HAP-1 (cell line): ENCODE measurements around the gene CANT1.
A peak's percentile ranks its signal among the peaks of the same experiment; 100 is the strongest.
"Not testable (repeated sequence)": the region's sequence is repeated elsewhere in the genome, so short reads cannot be mapped to it uniquely, and the experiment has no call there.

Experiments used
- DNase-seq, 2 experiments: peaks; one replicate each; pipeline ENCODE4 v3.0.0-alpha.2; 2016 to 2020; ENCODE audit warnings: low spot score in 2 of 2
- H3K27me3 ChIP-seq: fragments of 250-450 bp; sonication (Bioruptor Pico); 2 replicates; pipeline ENCODE4 v1.5.1; 2020; ENCODE audit warnings: low read depth, mild to moderate bottlenecking, moderate library complexity
- H3K36me3 ChIP-seq: fragments of 250-450 bp; sonication (Bioruptor Pico); replicated peaks from 2 replicates; pipeline ENCODE4 v1.5.1; 2020; ENCODE audit warnings: mild to moderate bottlenecking
- H3K4me1 ChIP-seq: fragments of 250-450 bp; sonication (Bioruptor Pico); 2 replicates; pipeline ENCODE4 v1.5.1; 2020; ENCODE audit warnings: mild to moderate bottlenecking
- H3K4me3 ChIP-seq: fragments of 250-450 bp; sonication (Bioruptor Pico); 2 replicates; pipeline ENCODE4 v1.5.1; 2020; ENCODE audit warnings: mild to moderate bottlenecking, moderate library complexity
- H3K9me3 ChIP-seq: fragments of 250-450 bp; sonication (Bioruptor Pico); 2 replicates; pipeline ENCODE4 v1.5.1; 2020; ENCODE audit warnings: mild to moderate bottlenecking, moderate library complexity
- in situ Hi-C: fragments of 300-500 bp; cut with MboI; formaldehyde crosslinking; loops from 3 replicates; pipeline ENCODE4 v1.14.3; 2020; ENCODE audit warnings: low sequenced_read_pairs, inconsistent platforms, mixed read lengths

The CANT1 gene

DNA sequence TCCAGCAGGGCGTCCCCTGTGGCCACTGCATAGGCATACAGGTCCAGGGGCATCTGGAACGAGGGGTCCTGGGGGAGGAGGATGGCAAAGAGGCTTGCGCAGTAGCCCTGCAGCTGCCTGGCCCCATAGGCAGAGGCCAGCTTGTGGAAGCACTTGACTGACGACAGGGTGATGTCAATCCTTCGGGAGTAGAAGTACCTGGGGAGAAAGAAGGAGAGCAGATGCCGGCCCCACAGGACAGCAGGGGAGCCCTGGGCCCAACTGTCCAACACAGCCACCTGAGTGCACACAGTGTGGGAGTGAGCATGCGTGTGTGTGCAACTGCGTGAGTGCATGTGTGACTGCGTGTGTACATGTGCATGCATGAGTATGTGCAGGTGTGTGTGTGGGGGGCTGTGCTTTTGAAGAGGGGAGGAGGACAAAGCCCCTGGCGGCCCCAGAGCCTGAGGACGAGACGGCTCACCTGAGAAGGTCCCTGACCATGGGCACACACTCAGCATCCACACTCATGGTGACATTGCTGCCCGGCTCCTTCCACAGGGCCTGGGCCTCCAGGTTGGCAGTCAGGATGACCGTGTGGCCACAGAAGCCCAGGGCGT is 37.0 kb downstream of the CANT1 start:
- Histone ChIP-seq H3K4me3 (no peak overlapping the region), H3K36me3 (peaks cover 82% of the 10 kb centered on the region), H3K27me3 (no peaks in the 10 kb centered on the region), H3K4me1 (peaks cover 20% of the 10 kb centered on the region), H3K9me3 (peaks cover 3% of the 10 kb centered on the region; the same call in 1 of the 2 replicates)
- in situ Hi-C loops: loop anchor here (10.0 kb wide), 1 partner anchor 798 kb away; no protein-coding TSS in a partner anchor
- DNase-seq: no peak

DNA sequence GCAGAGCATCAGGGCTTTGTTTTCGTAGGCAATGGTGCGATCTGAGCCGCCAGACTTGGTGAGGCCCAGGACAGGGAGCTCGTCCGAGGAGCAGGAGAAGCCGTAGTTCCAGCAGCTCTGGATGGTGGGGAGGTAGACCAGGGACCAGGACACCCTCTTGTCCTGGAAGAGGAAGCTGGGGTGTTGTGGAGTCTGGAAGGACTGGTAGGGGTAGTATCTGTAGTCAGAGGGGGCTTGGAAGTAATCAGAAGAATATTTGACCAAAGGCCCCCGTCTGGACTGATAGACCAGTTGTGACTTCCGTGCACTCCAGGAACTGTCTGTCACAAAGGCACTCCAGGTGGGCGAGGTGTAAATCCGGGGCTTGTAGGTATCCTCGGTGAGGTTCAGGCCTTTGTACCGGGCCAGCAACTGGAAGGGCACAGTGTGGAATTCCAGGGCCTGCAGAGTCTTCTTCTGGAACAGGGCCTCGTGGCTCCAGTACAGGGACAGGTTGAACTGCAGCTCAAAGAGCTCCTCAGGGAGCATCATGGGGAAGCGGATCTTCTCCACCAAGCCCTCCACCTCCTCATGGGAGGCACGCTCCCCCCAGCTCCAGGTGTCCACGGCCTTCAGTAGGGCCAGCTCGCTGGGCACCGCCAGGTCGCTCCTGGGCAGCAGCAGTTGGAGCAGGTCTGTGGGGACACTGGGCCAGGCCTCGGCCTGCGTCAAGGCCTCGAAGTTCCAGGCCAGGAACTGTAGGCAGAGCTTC is 37.6 kb downstream of the CANT1 start:
- no peak overlapping the region for H3K4me3 ChIP-seq
- DNase-seq: no peak
- no peaks in the 10 kb centered on the region for H3K27me3 ChIP-seq
- peaks cover 79% of the 10 kb centered on the region for H3K36me3 ChIP-seq
- in situ Hi-C loops: loop anchor here (10.0 kb wide), 1 partner anchor 797 kb away; no protein-coding TSS in a partner anchor
- peaks cover 3% of the 10 kb centered on the region; the same call in 1 of the 2 replicates for H3K9me3 ChIP-seq
- peaks cover 18% of the 10 kb centered on the region for H3K4me1 ChIP-seq

- in situ Hi-C loops: loop anchor here (10.0 kb wide), 1 partner anchor 796 kb away; no protein-coding TSS in a partner anchor
- peak; percentile 69 to 88 for DNase-seq
- H3K4me1 ChIP-seq: peaks cover 13% of the 10 kb centered on the region
- peaks cover 3% of the 10 kb centered on the region; the same call in 1 of the 2 replicates for H3K9me3 ChIP-seq
- no peaks in the 10 kb centered on the region for H3K27me3 ChIP-seq
- H3K4me3 ChIP-seq: no peak overlapping the region
- H3K36me3 ChIP-seq: peaks cover 74% of the 10 kb centered on the region
Observed at GRCh38 chr17:78970834-78971755, 38.5 kb downstream of the CANT1 start.

- no peak for DNase-seq
- no peaks in the 10 kb centered on the region for H3K27me3 ChIP-seq
- peaks cover 8% of the 10 kb centered on the region for H3K4me1 ChIP-seq
- no peak overlapping the region for H3K4me3 ChIP-seq
- in situ Hi-C loops: loop anchor here (5.0 to 10.0 kb wide), 2 partner anchors 108 to 795 kb away; no protein-coding TSS in a partner anchor
- H3K36me3 ChIP-seq: peaks cover 67% of the 10 kb centered on the region
- H3K9me3 ChIP-seq: peaks cover 3% of the 10 kb centered on the region; the same call in 1 of the 2 replicates
Observed at GRCh38 chr17:78969865-78970264, 39.7 kb downstream of the CANT1 start.

DNA sequence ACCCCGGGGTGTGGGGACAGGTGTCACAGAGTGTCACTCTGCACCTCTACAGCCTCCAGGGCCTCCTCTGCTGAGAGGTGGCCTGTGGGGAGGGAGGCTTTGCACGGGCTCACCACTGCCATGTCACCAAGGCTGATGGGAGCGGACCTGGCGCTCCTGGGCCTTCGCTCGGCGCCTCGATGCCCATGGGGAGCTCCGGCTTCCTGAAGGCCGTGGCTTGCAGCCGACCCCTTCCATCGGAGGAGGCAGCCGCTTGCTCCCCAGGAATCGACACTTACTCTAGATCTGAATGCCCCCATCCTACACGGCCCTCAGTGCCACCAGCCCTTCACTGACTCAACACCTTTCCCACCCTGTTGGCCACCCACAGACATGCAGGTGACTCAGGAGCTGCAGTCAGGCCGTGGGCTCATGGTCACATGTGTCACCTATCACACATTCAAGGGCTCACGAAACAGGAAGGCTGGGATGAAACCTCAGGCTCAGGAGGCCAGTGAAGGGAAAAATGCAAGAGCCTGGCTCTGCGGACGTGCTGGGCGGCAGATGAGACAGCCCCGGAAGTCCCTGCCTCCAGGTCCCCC is 41.7 kb downstream of the CANT1 start:
- Histone ChIP-seq H3K36me3 (peaks cover 54% of the 10 kb centered on the region), H3K4me3 (no peak overlapping the region), H3K27me3 (no peaks in the 10 kb centered on the region), H3K9me3 (peaks cover 3% of the 10 kb centered on the region; the same call in 1 of the 2 replicates), H3K4me1 (peaks cover 8% of the 10 kb centered on the region)
- in situ Hi-C loops: loop anchor here (5.0 kb wide), 1 partner anchor 106 kb away; no protein-coding TSS in a partner anchor
- no peak for DNase-seq

- peaks cover 46% of the 10 kb centered on the region for H3K36me3 ChIP-seq
- H3K4me3 ChIP-seq: no peak overlapping the region
- in situ Hi-C loops: loop anchor here (5.0 kb wide), 1 partner anchor 105 kb away; no protein-coding TSS in a partner anchor
- peaks cover 8% of the 10 kb centered on the region for H3K4me1 ChIP-seq
- H3K9me3 ChIP-seq: peaks cover 3% of the 10 kb centered on the region; the same call in 1 of the 2 replicates
- DNase-seq: no peak
- H3K27me3 ChIP-seq: no peaks in the 10 kb centered on the region
Observed at GRCh38 chr17:78966910-78967600, 42.5 kb downstream of the CANT1 start.

- H3K9me3 ChIP-seq: peaks cover 3% of the 10 kb centered on the region; the same call in 1 of the 2 replicates
- in situ Hi-C loops: loop anchor here (5.0 kb wide), 1 partner anchor 104 kb away; no protein-coding TSS in a partner anchor
- peaks cover 6% of the 10 kb centered on the region for H3K4me1 ChIP-seq
- no peak overlapping the region for H3K4me3 ChIP-seq
- H3K27me3 ChIP-seq: no peaks in the 10 kb centered on the region
- peaks cover 38% of the 10 kb centered on the region for H3K36me3 ChIP-seq
- DNase-seq: no peak
Observed at GRCh38 chr17:78966123-78966813, 43.3 kb downstream of the CANT1 start.

DNA sequence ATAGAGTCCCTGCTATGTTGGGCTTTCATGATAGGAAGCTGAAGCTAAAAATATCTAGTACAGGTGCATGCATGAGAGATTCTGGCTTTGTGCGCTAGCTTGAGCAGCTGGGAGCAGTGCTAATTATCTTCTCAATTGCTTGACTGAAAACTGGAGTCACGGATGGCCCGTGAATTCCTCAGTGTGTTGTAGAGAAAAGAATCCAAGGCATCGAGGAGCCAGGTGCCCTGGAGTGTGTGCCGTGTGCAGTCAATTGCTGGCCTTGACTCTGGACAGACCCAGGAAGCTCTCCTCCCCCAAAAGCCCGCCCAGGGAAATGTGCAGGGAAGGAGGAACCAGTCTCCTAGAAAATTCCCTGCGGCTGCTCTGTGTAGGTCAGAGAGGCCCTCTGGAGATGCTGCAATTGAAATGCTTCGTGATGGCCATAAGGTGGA is 44.1 kb downstream of the CANT1 start:
- Histone ChIP-seq H3K36me3 (peaks cover 30% of the 10 kb centered on the region), H3K4me3 (no peak overlapping the region), H3K27me3 (no peaks in the 10 kb centered on the region), H3K4me1 (no peaks in the 10 kb centered on the region), H3K9me3 (no peaks in the 10 kb centered on the region)
- in situ Hi-C loops: loop anchor here (5.0 kb wide), 1 partner anchor 103 kb away; no protein-coding TSS in a partner anchor
- DNase-seq: no peak

GRCh38 chr17:78963378-78963777 is 46.2 kb downstream of the CANT1 start:
- Histone ChIP-seq H3K36me3 (peaks cover 9% of the 10 kb centered on the region), H3K9me3 (no peaks in the 10 kb centered on the region), H3K27me3 (no peaks in the 10 kb centered on the region), H3K4me3 (no peak overlapping the region), H3K4me1 (no peaks in the 10 kb centered on the region)
- in situ Hi-C loops: no loop called here
- DNase-seq: no peak

GRCh38 chr17:78962984-78963348 is 46.6 kb downstream of the CANT1 start:
- H3K4me1 ChIP-seq, in situ Hi-C loops, DNase-seq, H3K9me3 ChIP-seq, H3K27me3 ChIP-seq, H3K4me3 ChIP-seq, H3K36me3 ChIP-seq: not testable (repeated sequence)

DNA sequence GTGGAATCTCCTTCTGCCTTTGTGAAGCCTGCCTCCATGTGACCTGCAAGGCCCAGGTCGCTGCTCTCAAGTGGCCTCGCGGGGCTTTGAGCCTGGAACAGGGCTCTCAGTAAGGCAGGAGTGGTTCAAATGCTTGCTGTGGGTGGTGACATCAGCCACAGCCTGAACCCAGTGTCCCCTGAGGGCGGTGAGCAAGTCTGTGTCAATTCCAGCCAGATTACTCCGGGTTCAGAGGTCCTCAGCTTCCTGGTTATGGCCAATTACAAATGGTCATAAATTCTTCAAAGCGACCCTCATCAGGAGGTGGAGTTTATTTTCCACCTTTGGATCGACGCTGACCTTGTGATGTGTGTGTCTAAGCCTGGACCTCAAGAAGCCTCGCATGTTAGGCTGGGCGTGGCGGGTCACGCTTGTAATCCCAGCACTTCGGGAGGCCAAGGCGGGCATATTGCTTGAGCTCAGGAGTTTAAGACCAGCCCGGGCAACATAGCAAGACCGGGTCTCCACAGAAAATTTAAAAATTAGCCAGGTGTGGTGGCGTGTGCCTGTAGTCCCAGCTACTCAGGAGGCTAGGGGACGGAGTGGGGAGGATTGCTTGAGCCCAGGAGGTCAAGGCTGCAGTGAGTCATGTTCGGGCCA is 47.1 kb downstream of the CANT1 start:
- in situ Hi-C loops: no loop called here
- Histone ChIP-seq H3K4me1 (no peaks in the 10 kb centered on the region), H3K36me3 (peaks cover 8% of the 10 kb centered on the region), H3K9me3 (no peaks in the 10 kb centered on the region), H3K27me3 (no peaks in the 10 kb centered on the region; the same call in 1 of the 2 replicates), H3K4me3 (no peak overlapping the region)
- no peak for DNase-seq

DNA sequence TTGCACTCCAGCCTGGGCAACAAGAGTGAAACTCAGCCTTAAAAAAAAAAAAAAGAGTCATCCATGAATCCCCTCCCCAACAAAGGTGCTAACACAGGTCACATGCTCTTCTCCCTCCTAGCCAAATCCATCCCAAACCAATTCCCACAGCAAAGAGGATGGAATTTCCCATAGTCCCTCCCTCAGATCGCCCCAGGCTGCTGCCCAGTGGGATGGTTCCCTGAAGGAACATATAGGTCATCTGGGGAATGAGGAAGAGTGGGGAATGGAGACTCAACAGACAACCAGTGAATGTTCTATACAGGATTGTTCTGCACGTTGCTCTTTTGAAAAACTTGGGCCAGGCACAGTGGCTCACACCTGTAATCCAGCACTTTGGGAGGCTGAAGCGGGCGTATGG is 48.0 kb downstream of the CANT1 start:
- in situ Hi-C loops: no loop called here
- DNase-seq: no peak
- no peak overlapping the region for H3K4me3 ChIP-seq
- H3K9me3 ChIP-seq: no peaks in the 10 kb centered on the region
- H3K27me3 ChIP-seq: peaks cover 3% of the 10 kb centered on the region; the same call in 1 of the 2 replicates
- H3K4me1 ChIP-seq: no peaks in the 10 kb centered on the region
- H3K36me3 ChIP-seq: peaks cover under 1% of the 10 kb centered on the region; the same call in 1 of the 2 replicates
